Measurements from ENCODE around the gene ASIC1.

The ASIC1 gene

DNA sequence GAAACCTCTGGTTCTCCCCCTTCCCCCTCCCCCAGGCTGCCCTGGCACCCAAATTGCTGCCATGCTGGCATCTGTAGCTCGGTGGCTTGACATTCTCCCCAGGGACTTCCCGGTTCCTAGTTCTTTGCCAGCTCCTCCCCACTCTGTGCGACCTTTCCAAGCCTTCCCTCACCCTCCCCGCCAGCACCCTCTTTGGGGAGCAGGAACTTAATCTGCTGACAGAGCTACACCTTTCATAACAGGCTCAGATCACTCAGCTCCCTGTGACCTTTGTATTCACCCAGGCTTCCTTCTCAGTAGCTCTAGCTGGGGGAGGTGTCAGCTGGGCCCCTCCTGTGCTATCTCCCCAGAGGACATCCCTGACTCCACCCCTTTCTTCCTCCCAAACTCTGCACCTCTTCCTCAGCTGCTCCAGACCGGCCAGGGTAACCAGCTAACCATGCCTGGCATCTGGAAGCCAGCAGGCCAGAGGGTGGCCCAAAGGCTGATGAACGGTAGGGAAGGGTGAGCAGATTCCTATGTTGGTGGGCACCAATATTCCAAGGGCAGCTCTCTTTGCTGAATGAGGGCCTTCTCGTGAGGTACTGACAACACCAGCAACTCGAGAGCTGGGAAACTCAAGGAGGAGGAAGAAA is 52.8 kb downstream of the ASIC1 start:
- peak; percentile 5 to 14 for DNase-seq (ENCODE audit: low read depth in 2 of 2)
- H3K4me3 ChIP-seq (replicated peaks in 1 of 2; ENCODE audit: low read depth in 2 of 2, low read length in 2 of 2): no peak overlapping the region
- no peak for TF ChIP-seq CTCF (IDR thresholded peaks at IDR 0.05; ENCODE audit: low read depth, low read length)

GRCh38 chr12:50110762-50111351 is 53.5 kb downstream of the ASIC1 start:
- DNase-seq (ENCODE audit: low read depth in 2 of 2): peak; percentile 42 to 56
- TF ChIP-seq CTCF (IDR thresholded peaks at IDR 0.05; ENCODE audit: low read depth, low read length): no peak
- peak overlapping the region in 1 of 2 donors; percentile 32 for H3K4me3 ChIP-seq (replicated peaks in 1 of 2; ENCODE audit: low read depth in 2 of 2, low read length in 2 of 2)

GRCh38 chr12:50111395-50111692 is 53.9 kb downstream of the ASIC1 start:
- TF ChIP-seq CTCF (IDR thresholded peaks at IDR 0.05; ENCODE audit: low read depth, low read length): no peak
- no peak for DNase-seq (ENCODE audit: low read depth in 2 of 2)
- peak overlapping the region in 1 of 2 donors; percentile 32 for H3K4me3 ChIP-seq (replicated peaks in 1 of 2; ENCODE audit: low read depth in 2 of 2, low read length in 2 of 2)

- peak; percentile 90 for TF ChIP-seq CTCF (IDR thresholded peaks at IDR 0.05; ENCODE audit: low read depth, low read length)
- peak within 1 kb of the TSS; percentile 99 to 100 for H3K4me3 ChIP-seq (replicated peaks in 1 of 2; ENCODE audit: low read depth in 2 of 2, low read length in 2 of 2)
- peak; percentile 100 for DNase-seq (ENCODE audit: low read depth in 2 of 2)
Observed at GRCh38 chr12:50111693-50112455, 54.5 kb downstream of the ASIC1 start, which contains the start of gene COX14. TSS of gene COX14 (plus strand) at chr12:50112236. CDS start at chr12:50120044, 7,808 bp downstream.

- H3K4me3 ChIP-seq (replicated peaks in 1 of 2; ENCODE audit: low read depth in 2 of 2, low read length in 2 of 2): peak overlapping the region; percentile 99 to 100
- DNase-seq (ENCODE audit: low read depth in 2 of 2): no peak
- no peak for TF ChIP-seq CTCF (IDR thresholded peaks at IDR 0.05; ENCODE audit: low read depth, low read length)
Observed at GRCh38 chr12:50112456-50113218, 55.2 kb downstream of the ASIC1 start.

DNA sequence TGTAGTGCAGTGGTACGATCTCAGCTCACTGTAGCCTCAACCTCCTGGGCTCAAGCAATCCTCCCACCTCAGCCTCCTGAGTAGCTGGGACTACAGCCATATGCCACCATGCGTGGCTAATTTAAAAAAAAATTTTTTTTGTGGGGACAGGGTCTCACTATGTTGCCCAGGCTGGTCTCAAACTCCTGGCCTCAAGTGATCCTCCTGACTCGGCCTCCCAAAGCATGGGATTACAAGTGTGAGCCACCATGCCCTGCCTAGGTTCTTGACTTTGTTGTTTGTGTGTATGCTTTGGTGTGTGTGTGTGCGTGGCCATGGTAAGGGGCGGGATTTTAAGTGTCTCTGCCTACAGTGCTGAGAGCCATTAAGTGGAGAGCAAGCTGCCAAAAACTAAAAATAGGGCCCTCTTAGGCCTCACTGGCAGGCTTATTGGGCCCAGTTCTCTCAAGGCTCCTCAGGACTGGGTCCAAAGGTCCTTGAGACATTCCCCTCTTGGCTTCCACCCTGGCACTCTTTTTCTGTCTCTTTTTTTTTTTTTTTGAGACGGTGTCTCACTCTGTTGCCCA is 59.7 kb downstream of the ASIC1 start:
- H3K4me3 ChIP-seq (replicated peaks in 1 of 2; ENCODE audit: low read depth in 2 of 2, low read length in 2 of 2): no peak overlapping the region
- no peak for DNase-seq (ENCODE audit: low read depth in 2 of 2)
- TF ChIP-seq CTCF (IDR thresholded peaks at IDR 0.05; ENCODE audit: low read depth, low read length): no peak
